Spleen (tissue), 11 donors: Measurements from ENCODE around the gene ZNF30. TPM values are rescaled to one million over a fixed set of nuclear protein-coding genes. Genes with fewer than 3 reads are reported as not detected.
A peak's percentile ranks its signal among the peaks of the same experiment; 100 is the strongest.
"Not testable (repeated sequence)": the region's sequence is repeated elsewhere in the genome, so short reads cannot be mapped to it uniquely, and the experiment has no call there.

ENCODE experiments used
- DNase-seq: peaks from one replicate; pipeline ENCODE4 v3.0.0-alpha.2; 2020
- H3K27ac ChIP-seq, 8 donors: fragments of 200-600 bp; sonication (generic) in 7 of 8; 1 replicate in 4 of 8; 2 replicates in 4 of 8; pipeline versions ENCODE4 v1.5.0 to v1.8.0; 2016 to 2021; ENCODE audit warnings: inconsistent platforms in 4 of 8, mild to moderate bottlenecking in 4 of 8, moderate library complexity in 1 of 8
- H3K27me3 ChIP-seq, 7 donors: fragments of 200-600 bp; sonication (generic) in 6 of 7; replicated peaks in 1 of 7; 1 replicate in 4 of 7; 2 replicates in 3 of 7; pipeline versions ENCODE4 v1.5.0 to v1.8.0; 2016 to 2021; ENCODE audit warnings: inconsistent platforms in 3 of 7, mild to moderate bottlenecking in 1 of 7
- H3K36me3 ChIP-seq, 6 donors: fragments of 200-600 bp; sonication (generic) in 5 of 6; 1 replicate in 4 of 6; 2 replicates in 2 of 6; pipeline versions ENCODE4 v1.5.0 to v1.8.0; 2016 to 2021; ENCODE audit warnings: inconsistent platforms in 2 of 6
- H3K4me1 ChIP-seq, 6 donors: fragments of 200-600 bp; sonication (generic) in 5 of 6; 1 replicate in 3 of 6; 2 replicates in 3 of 6; pipeline versions ENCODE4 v1.5.0 to v1.8.0; 2016 to 2021; ENCODE audit warnings: inconsistent platforms in 3 of 6
- H3K4me3 ChIP-seq, 8 donors: fragments of 200-600 bp; sonication (generic) in 7 of 8; 1 replicate in 4 of 8; 2 replicates in 4 of 8; pipeline versions ENCODE4 v1.5.0 to v1.8.0; 2016 to 2021; ENCODE audit warnings: inconsistent platforms in 4 of 8, mild to moderate bottlenecking in 4 of 8, moderate library complexity in 2 of 8
- H3K9me3 ChIP-seq, 8 donors: fragments of 200-600 bp; sonication (generic) in 7 of 8; 1 replicate in 4 of 8; 2 replicates in 4 of 8; pipeline versions ENCODE4 v1.5.0 to v1.8.0; 2016 to 2021; ENCODE audit warnings: inconsistent platforms in 4 of 8
- CTCF ChIP-seq, 11 experiments: fragments of 200-600 bp in 7 of 11; fragments of 450-650 bp in 4 of 11; sonication (generic) in 4 of 11; IDR thresholded peaks in 8 of 11; conservative IDR thresholded peaks in 3 of 11; 1 replicate in 7 of 11; 2 replicates in 4 of 11; pipeline versions ENCODE4 v1.4.0 to v1.8.0; 2016 to 2021; ENCODE audit warnings: antibody characterized with exemption in 11 of 11, inconsistent platforms in 4 of 11, mild to moderate bottlenecking in 1 of 11
- POLR2A ChIP-seq, 3 donors: fragments of 450-650 bp; IDR thresholded peaks; one replicate each; pipeline ENCODE4 v1.5.1; 2017; ENCODE audit warnings: antibody characterized with exemption in 3 of 3, mild to moderate bottlenecking in 1 of 3
- POLR2AphosphoS5 ChIP-seq, 3 donors: sonication (generic); formaldehyde crosslinking; IDR thresholded peaks; one replicate each; pipeline ENCODE4 v1.5.1; 2017; ENCODE audit warnings: antibody characterized with exemption in 3 of 3
- WGBS, 5 donors: extraction: QIAGEN DNeasy Blood & Tissue Kit in 3 of 5; methylation state at CpG; one replicate each; pipeline versions ENCODE4 v1.1.5 to v1.1.7; 2013 to 2018; 5-methylcytosine and 5-hydroxymethylcytosine counted together
- intact Hi-C: fragments of 100-400 bp; cut with DNase I; formaldehyde crosslinking; loops from one replicate; pipeline ENCODE4 v1.15.0; 2023; ENCODE audit warnings: low total_unique reads
- polyA plus RNA-seq, 3 donors: library from polyadenylated mRNA; stranded (reverse); fragments of 200-250 nt; gene quantifications; one replicate each; pipeline ENCODE4 v1.2.1, GENCODE V29; 2013
- total RNA-seq, 7 donors: library from RNA; depleted of rRNA in 3 of 7; stranded (reverse); fragments of >200 nt in 3 of 7; fragmentation: NEBNext Ultra II Directional in 4 of 7; extraction: Animal tissue kit (Norgen Biotek cat#: 25700) in 4 of 7; gene quantifications; one replicate each; pipeline versions ENCODE4 v1.1.0 to v1.2.1, GENCODE V29; 2016 to 2021
- donor health status: healthy with polysubstance abuse.
- donor health status: DM: no; HTN: no; CAD: no; lungs with moderate emphysema.
- donor health status: DM: no; HTN: no; CAD: no.
- donor health status: Bipolar disorder and iron deficiency.
- donor health status: healthy.
- donor health status: DM: no; HTN: no; CAD: no.
- donor health status: DM: yes; HTN: yes; CAD: no.

ZNF30 gene
- total and polyA plus RNA-seq, 10 donors, result 2.0 to 23.5 (median 3.3) TPM

GRCh38 chr19:34918190-34918589 is 8.5 kb upstream of the ZNF30 start:
- H3K36me3 ChIP-seq, result no peaks in the 10 kb centered on the region
- no peak overlapping the region for H3K27ac ChIP-seq
- H3K9me3 ChIP-seq, result peaks cover 0 to 37% (median 29%) of the 10 kb centered on the region in 8 donors
- TF ChIP-seq CTCF (IDR thresholded peaks at IDR 0.05 in 8 of 11, conservative IDR thresholded peaks at IDR 0.05 in 3 of 11) (no peak), POLR2A (IDR thresholded peaks at IDR 0.05) (no peak)
- intact Hi-C loops, result no loop called here
- H3K4me3 ChIP-seq, result no peak overlapping the region
- 80 to 93% (median 89%) methylated on average over 2 of the region's 2 CpGs for WGBS, 5 donors
- DNase-seq, result no peak
- H3K4me1 ChIP-seq, result no peaks in the 10 kb centered on the region
- no peaks in the 10 kb centered on the region for H3K27me3 ChIP-seq

- DNase-seq, H3K4me3 ChIP-seq, H3K36me3 ChIP-seq, H3K27me3 ChIP-seq, H3K27ac ChIP-seq, intact Hi-C loops, H3K4me1 ChIP-seq: not testable (repeated sequence)
- H3K9me3 ChIP-seq, result peaks cover 0 to 32% (median 29%) of the 10 kb centered on the region in 8 donors
- 73 to 85% (median 76%) methylated on average over 8 of the region's 8 CpGs for WGBS, 5 donors
Observed at GRCh38 chr19:34920090-34920786, 6.5 kb upstream of the ZNF30 start.

- intact Hi-C loops, result no loop called here
- WGBS, 5 donors, result 90 to 97% (median 92%) methylated on average over 15 of the region's 15 CpGs
- Histone ChIP-seq H3K4me3 (no peak overlapping the region), H3K4me1 (peaks cover 0 to 32% (median 12%) of the 10 kb centered on the region in 6 donors), H3K27me3 (no peaks in the 10 kb centered on the region), H3K27ac (no peak overlapping the region), H3K36me3 (peaks cover 0 to 10% (median 0%) of the 10 kb centered on the region in 6 donors), H3K9me3 (no peaks in the 10 kb centered on the region)
- TF ChIP-seq CTCF (IDR thresholded peaks at IDR 0.05 in 8 of 11, conservative IDR thresholded peaks at IDR 0.05 in 3 of 11), result no peak
- no peak for TF ChIP-seq POLR2A (IDR thresholded peaks at IDR 0.05)
- no peak for TF ChIP-seq POLR2AphosphoS5 (IDR thresholded peaks at IDR 0.05)
- DNase-seq, result no peak
Observed at GRCh38 chr19:34925278-34925855, 1.3 kb upstream of the ZNF30 start.

GRCh38 chr19:34926361-34926684 is 380 bp upstream of the ZNF30 start:
- H3K27ac ChIP-seq, result peak overlapping the region in 7 of 8 donors; percentile 67 to 87 (median 80)
- intact Hi-C loops, result no loop called here
- peaks cover 0 to 32% (median 12%) of the 10 kb centered on the region in 6 donors for H3K4me1 ChIP-seq
- H3K27me3 ChIP-seq, result no peaks in the 10 kb centered on the region
- no peak for DNase-seq
- H3K36me3 ChIP-seq, result peaks cover 0 to 20% (median under 1%) of the 10 kb centered on the region in 6 donors
- no peak for TF ChIP-seq POLR2AphosphoS5 (IDR thresholded peaks at IDR 0.05)
- no peak for TF ChIP-seq POLR2A (IDR thresholded peaks at IDR 0.05)
- TF ChIP-seq CTCF (IDR thresholded peaks at IDR 0.05 in 8 of 11, conservative IDR thresholded peaks at IDR 0.05 in 3 of 11), result no peak
- no peaks in the 10 kb centered on the region for H3K9me3 ChIP-seq
- 72 to 75% (median 74%) methylated on average over 3 of the region's 3 CpGs for WGBS, 5 donors
- H3K4me3 ChIP-seq, result peak overlapping the region in 5 of 8 donors; percentile 61 to 95 (median 82)
